Endothelial cell of umbilical vein (primary cell): Measurements from ENCODE around the gene MOB3B. TPM values are rescaled to one million over a fixed set of nuclear protein-coding genes. Genes with fewer than 3 reads are reported as not detected.

ENCODE experiments used
- BruUV-seq: library from RNA; stranded (reverse); fragments of 400-500 nt; replicated peaks from 2 replicates; lab custom pipeline; 2021; lab: Mats Ljungman, UMichigan
- CTCF ChIA-PET: fragments of 300-600, 350-600 bp; sonication (Branson Sonifier 250); formaldehyde crosslinking; loops from one replicate; lab custom pipeline; 2021; ENCODE audit warnings: antibody characterized with exemption, inconsistent platforms; lab: Charles Lee
- POLR2A ChIA-PET: fragments of 300-600, 350-600 bp; sonication (Branson Sonifier 250); formaldehyde crosslinking; loops from one replicate; lab custom pipeline; 2021; ENCODE audit warnings: antibody characterized with exemption, inconsistent platforms; lab: Charles Lee
- DNase-seq: peaks from one replicate; pipeline ENCODE4 v3.0.0-alpha.2; 2011; ENCODE audit warnings: low read depth, low spot score
- FAIRE-seq: peaks from 2 replicates; lab custom pipeline; 2011; peaks lifted over from hg19 to GRCh38; lab: Jason Lieb, UNC
- H2AFZ ChIP-seq: 2 replicates; pipeline ENCODE4 v1.6.0; 2012; ENCODE audit warnings: low read depth, low read length, control low read depth, inconsistent platforms
- H3K27ac ChIP-seq: 2 replicates; pipeline ENCODE4 v1.5.1; 2011; ENCODE audit warnings: low read depth, mild to moderate bottlenecking, control low read depth, low read length, moderate library complexity; ENCODE audit not compliant: insufficient read depth
- H3K27me3 ChIP-seq, 2 experiments: 2 replicates each; pipeline versions ENCODE4 v1.6.0 to v1.6.1; 2011; ENCODE audit warnings: low read length in 2 of 2, mixed read lengths in 1 of 2; ENCODE audit not compliant: control insufficient read depth in 2 of 2, insufficient read depth in 2 of 2
- H3K36me3 ChIP-seq, 2 experiments: 2 replicates in 1 of 2; 3 replicates in 1 of 2; pipeline ENCODE4 v1.5.1; 2011; ENCODE audit warnings: low read length in 2 of 2, mild to moderate bottlenecking in 1 of 2, moderate library complexity in 1 of 2; ENCODE audit not compliant: control insufficient read depth in 2 of 2, insufficient read depth in 2 of 2; ENCODE audit errors: extremely low read depth in 1 of 2
- H3K4me1 ChIP-seq: 3 replicates; pipeline ENCODE4 v1.5.1; 2011; ENCODE audit warnings: mild to moderate bottlenecking, low read length; ENCODE audit not compliant: control insufficient read depth, insufficient read depth; ENCODE audit errors: extremely low read depth
- H3K4me2 ChIP-seq: 2 replicates; pipeline ENCODE4 v1.6.1; 2011; ENCODE audit warnings: low read length, control low read depth, mixed read lengths; ENCODE audit not compliant: insufficient read depth
- H3K4me3 ChIP-seq, 3 experiments: fragments of 200-600 bp in 1 of 3; sonication (generic), shearing (Covaris generic) in 1 of 3; replicated peaks in 1 of 3; 2 replicates each; pipeline ENCODE4 v1.5.1; 2011 to 2016; ENCODE audit warnings: control low read depth in 3 of 3, low read length in 3 of 3, mild to moderate bottlenecking in 2 of 3, inconsistent platforms in 1 of 3, low read depth in 1 of 3, moderate library complexity in 1 of 3; ENCODE audit not compliant: insufficient read depth in 1 of 3
- H3K79me2 ChIP-seq: 2 replicates; pipeline ENCODE4 v1.6.0; 2012; ENCODE audit warnings: low read length, inconsistent platforms; ENCODE audit not compliant: control insufficient read depth, insufficient read depth
- H3K9ac ChIP-seq: replicated peaks from 2 replicates; pipeline ENCODE3; 2011; ENCODE audit warnings: low read length, control low read depth; ENCODE audit not compliant: insufficient read depth; ENCODE audit errors: extremely low read depth
- H3K9me1 ChIP-seq: replicated peaks from 3 replicates; pipeline ENCODE4 v1.6.0; 2011; ENCODE audit warnings: mild to moderate bottlenecking, low read length; ENCODE audit not compliant: control insufficient read depth, insufficient read depth; ENCODE audit errors: extremely low read depth
- H3K9me3 ChIP-seq: replicated peaks from 2 replicates; pipeline ENCODE4 v1.5.1; 2012; ENCODE audit warnings: low read length, inconsistent platforms; ENCODE audit not compliant: control insufficient read depth, insufficient read depth
- H4K20me1 ChIP-seq: replicated peaks from 2 replicates; pipeline ENCODE3; 2011; ENCODE audit warnings: mild to moderate bottlenecking, low read length; ENCODE audit not compliant: control insufficient read depth, insufficient read depth; ENCODE audit errors: extremely low read depth
- EZH2 ChIP-seq: IDR thresholded peaks from 2 replicates; pipeline ENCODE4 v1.6.1; 2012; ENCODE audit warnings: borderline replicate concordance, low read depth, mild to moderate bottlenecking, moderate library complexity, low read length, inconsistent platforms; ENCODE audit not compliant: severe bottlenecking
- FOS ChIP-seq: IDR thresholded peaks from 2 replicates; pipeline ENCODE4 v1.6.1; 2011; ENCODE audit warnings: mild to moderate bottlenecking, low read length, moderate library complexity, borderline replicate concordance; ENCODE audit not compliant: insufficient read depth
- GATA2 ChIP-seq: IDR thresholded peaks from 2 replicates; pipeline ENCODE4 v1.7.0; 2011; ENCODE audit warnings: low read depth, mild to moderate bottlenecking, moderate library complexity, mixed read lengths, low read length; ENCODE audit not compliant: insufficient read length, insufficient read depth
- JUN ChIP-seq: IDR thresholded peaks from 2 replicates; pipeline ENCODE4 v1.6.1; 2011; ENCODE audit warnings: borderline replicate concordance, low read depth; ENCODE audit not compliant: insufficient read length, insufficient read depth
- MYC ChIP-seq: IDR thresholded peaks from one replicate; pipeline ENCODE4 v1.6.1; 2011; ENCODE audit warnings: mild to moderate bottlenecking, low read depth, low read length
- POLR2A ChIP-seq: IDR thresholded peaks from 2 replicates; pipeline ENCODE4 v1.6.1; 2012; ENCODE audit warnings: low read depth, mild to moderate bottlenecking, control low read depth, low read length
- POLR2AphosphoS5 ChIP-seq: IDR thresholded peaks from 2 replicates; pipeline ENCODE4 v1.6.1; 2012; ENCODE audit warnings: low read depth, mild to moderate bottlenecking, control low read depth, low read length, moderate library complexity; ENCODE audit not compliant: insufficient read depth
- dilution Hi-C: fragments of 300-500 bp; cut with MboI; formaldehyde crosslinking; loops from one replicate; pipeline ENCODE4 v1.15.0; 2019; ENCODE audit warnings: low sequenced_read_pairs; ENCODE audit not compliant: extremely low pct_ligation_motif_present
- intact Hi-C: fragments of 100-400 bp; cut with micrococcal nuclease; formaldehyde crosslinking; loops from one replicate; pipeline ENCODE4 v1.10.0; 2022
- polyA plus RNA-seq, 4 experiments: library from polyadenylated mRNA; depleted of rRNA in 3 of 4; stranded (reverse) in 3 of 4; unstranded in 1 of 4; fragments of >200 nt; gene quantifications; 2 replicates each; pipeline versions ENCODE4 v1.2.1 to v1.2.3, GENCODE V29; 2011 to 2012; ENCODE audit warnings: missing spikeins in 1 of 4
- total RNA-seq: library from RNA; stranded (reverse); gene quantifications from 2 replicates; pipeline ENCODE4 v1.2.3, GENCODE V29; 2021
- TF ChIP-seq, protein P1 (sequence below), 2 donors: IDR thresholded peaks; 1 replicate in 1 of 2; 2 replicates in 1 of 2; pipeline ENCODE4 v1.5.1; 2011; ENCODE audit warnings: low read length in 2 of 2, mild to moderate bottlenecking in 2 of 2, moderate library complexity in 2 of 2, control low read depth in 1 of 2, inconsistent platforms in 1 of 2, low read depth in 1 of 2; ENCODE audit not compliant: insufficient read depth in 1 of 2; ENCODE audit errors: extremely low read depth in 1 of 2
- TF ChIP-seq, protein P2 (sequence below): IDR thresholded peaks from 2 replicates; pipeline ENCODE4 v1.6.1; 2011; ENCODE audit not compliant: insufficient read depth, insufficient read length

MOB3B gene
- total and polyA plus RNA-seq, 2 donors (not counting 3 experiments of a cell fraction or from before 2014, with no cell fraction given), result 0.03 TPM; not detected in 1

DNA sequence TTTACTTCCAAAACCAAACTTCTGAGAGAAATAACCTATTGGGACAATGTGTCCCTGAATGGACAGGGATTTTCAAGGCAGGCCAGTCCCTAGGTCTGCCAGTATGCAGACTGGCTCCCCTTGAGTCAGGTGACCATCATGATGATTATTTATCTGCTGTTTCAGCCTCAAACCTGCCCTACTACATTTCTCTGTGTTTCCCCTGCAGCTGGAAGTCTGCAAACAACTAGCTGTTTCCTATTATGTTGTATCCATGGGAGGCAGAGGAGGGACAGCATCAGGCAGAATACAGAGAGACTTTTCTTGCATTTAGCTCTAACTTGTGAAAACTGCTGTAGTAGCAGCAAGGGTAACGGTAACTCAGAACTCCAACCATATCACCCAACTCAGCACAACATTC lies 41.7 kb downstream of the MOB3B start:
- intact Hi-C loops (no loop called here), dilution Hi-C loops (no loop called here)
- ChIA-PET POLR2A (no interaction called here), CTCF (no interaction called here)
- Histone ChIP-seq H3K4me1 (no peaks in the 10 kb centered on the region), H3K4me2 (no peak overlapping the region), H4K20me1 (no peaks in the 10 kb centered on the region), H3K27me3 (peaks cover 0 to 3% of the 10 kb centered on the region in 2 experiments), H3K36me3 (no peaks in the 10 kb centered on the region), H3K9ac (no peak overlapping the region), H3K79me2 (no peaks in the 10 kb centered on the region), H3K9me3 (no peaks in the 10 kb centered on the region), H3K9me1 (no peaks in the 10 kb centered on the region), H3K27ac (no peak overlapping the region), H3K4me3 (no peak overlapping the region), H2AFZ (no peak overlapping the region)
- DNase-seq (no peak), FAIRE-seq (no peak)
- BruUV-seq, result no TSS peak
- TF ChIP-seq FOS (no peak), GATA2 (no peak), EZH2 (no peak), POLR2A (no peak), MYC (no peak), POLR2AphosphoS5 (no peak), JUN (no peak)
- TF ChIP-seq, protein P1, sequence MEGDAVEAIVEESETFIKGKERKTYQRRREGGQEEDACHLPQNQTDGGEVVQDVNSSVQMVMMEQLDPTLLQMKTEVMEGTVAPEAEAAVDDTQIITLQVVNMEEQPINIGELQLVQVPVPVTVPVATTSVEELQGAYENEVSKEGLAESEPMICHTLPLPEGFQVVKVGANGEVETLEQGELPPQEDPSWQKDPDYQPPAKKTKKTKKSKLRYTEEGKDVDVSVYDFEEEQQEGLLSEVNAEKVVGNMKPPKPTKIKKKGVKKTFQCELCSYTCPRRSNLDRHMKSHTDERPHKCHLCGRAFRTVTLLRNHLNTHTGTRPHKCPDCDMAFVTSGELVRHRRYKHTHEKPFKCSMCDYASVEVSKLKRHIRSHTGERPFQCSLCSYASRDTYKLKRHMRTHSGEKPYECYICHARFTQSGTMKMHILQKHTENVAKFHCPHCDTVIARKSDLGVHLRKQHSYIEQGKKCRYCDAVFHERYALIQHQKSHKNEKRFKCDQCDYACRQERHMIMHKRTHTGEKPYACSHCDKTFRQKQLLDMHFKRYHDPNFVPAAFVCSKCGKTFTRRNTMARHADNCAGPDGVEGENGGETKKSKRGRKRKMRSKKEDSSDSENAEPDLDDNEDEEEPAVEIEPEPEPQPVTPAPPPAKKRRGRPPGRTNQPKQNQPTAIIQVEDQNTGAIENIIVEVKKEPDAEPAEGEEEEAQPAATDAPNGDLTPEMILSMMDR (IDR thresholded peaks at IDR 0.05; ENCODE audit: extremely low read depth in 1 of 2, insufficient read depth in 1 of 2, low read depth in 1 of 2, low read length in 2 of 2), result no peak
- TF ChIP-seq, protein P2, sequence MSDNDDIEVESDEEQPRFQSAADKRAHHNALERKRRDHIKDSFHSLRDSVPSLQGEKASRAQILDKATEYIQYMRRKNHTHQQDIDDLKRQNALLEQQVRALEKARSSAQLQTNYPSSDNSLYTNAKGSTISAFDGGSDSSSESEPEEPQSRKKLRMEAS, result no peak
